ENCODE results near the gene SELE.

Gene SELE

GRCh38 chr1:169733924-169734323, at the start of gene SELE:
TSS of gene SELE (minus strand) at chr1:169734079. CDS start at chr1:169733612, 467 bp downstream.
- DNase-seq, result no peak

GRCh38 chr1:169782596-169782995, 48.7 kb upstream of the SELE start:
- no peak for DNase-seq

- DNase-seq, result no peak
Observed at GRCh38 chr1:169779970-169780369, 46.1 kb upstream of the SELE start.

- no peak for DNase-seq
Observed at GRCh38 chr1:169779150-169779549, 45.3 kb upstream of the SELE start.

- no peak for DNase-seq
Observed at GRCh38 chr1:169776440-169776839, 42.6 kb upstream of the SELE start.

- no peak for DNase-seq
Observed at GRCh38 chr1:169768161-169768560, 34.3 kb upstream of the SELE start.

- DNase-seq, result no peak
Observed at GRCh38 chr1:169765580-169766331, 31.9 kb upstream of the SELE start.

GRCh38 chr1:169764919-169765318, 31.0 kb upstream of the SELE start:
- DNase-seq, result no peak

- no peak for DNase-seq
Observed at GRCh38 chr1:169762699-169763098, 28.8 kb upstream of the SELE start.

GRCh38 chr1:169759038-169759437, 25.2 kb upstream of the SELE start:
- DNase-seq, result no peak

GRCh38 chr1:169753549-169753948, 19.7 kb upstream of the SELE start:
- DNase-seq, result no peak

GRCh38 chr1:169750041-169750440, 16.2 kb upstream of the SELE start:
- DNase-seq, result no peak

GRCh38 chr1:169746550-169746949, 12.7 kb upstream of the SELE start:
- no peak for DNase-seq

GRCh38 chr1:169745015-169745861, 11.4 kb upstream of the SELE start:
- DNase-seq, result no peak

- DNase-seq, result no peak
Observed at GRCh38 chr1:169741666-169742394, 8.0 kb upstream of the SELE start.

GRCh38 chr1:169739980-169740379, 6.1 kb upstream of the SELE start:
- DNase-seq, result no peak

GRCh38 chr1:169731446-169731845, 2.4 kb downstream of the SELE start:
- DNase-seq, result no peak

GRCh38 chr1:169729991-169730390, 3.9 kb downstream of the SELE start:
- DNase-seq, result no peak

GRCh38 chr1:169727307-169727706, 6.6 kb downstream of the SELE start:
- DNase-seq, result no peak

GRCh38 chr1:169726851-169727250, 7.0 kb downstream of the SELE start:
- DNase-seq, result no peak

GRCh38 chr1:169725930-169726329, 7.9 kb downstream of the SELE start:
- DNase-seq, result no peak

- no peak for DNase-seq
Observed at GRCh38 chr1:169724168-169724567, 9.7 kb downstream of the SELE start.

GRCh38 chr1:169723763-169724162, 10.1 kb downstream of the SELE start:
- DNase-seq, result no peak

GRCh38 chr1:169722779-169723178, 11.1 kb downstream of the SELE start:
- DNase-seq, result no peak

All from suppressor macrophage treated with lipopolysaccharide for 4 hours (primary cell).